GM19193 (cell line): ENCODE measurements around the gene RGS7.

ENCODE experiments used
- POLR2A ChIP-seq: IDR thresholded peaks from 4 replicates; pipeline ENCODE4 v1.6.1; 2011; ENCODE audit not compliant: insufficient read depth, insufficient read length; ENCODE audit errors: extremely low read depth

The RGS7 gene

GRCh38 chr1:241352401-241352800, 4.6 kb downstream of the RGS7 start:
- TF ChIP-seq POLR2A = no peak

GRCh38 chr1:241351841-241352240, 5.2 kb downstream of the RGS7 start:
- TF ChIP-seq POLR2A = no peak

- TF ChIP-seq POLR2A = no peak
Observed at GRCh38 chr1:241343956-241344355, 13.0 kb downstream of the RGS7 start.

- no peak for TF ChIP-seq POLR2A
Observed at GRCh38 chr1:241336335-241336734, 20.7 kb downstream of the RGS7 start.

- TF ChIP-seq POLR2A = no peak
Observed at GRCh38 chr1:241332987-241333386, 24.0 kb downstream of the RGS7 start.

- TF ChIP-seq POLR2A = no peak
Observed at GRCh38 chr1:241332037-241332409, 25.0 kb downstream of the RGS7 start.

GRCh38 chr1:241331328-241332036, 25.5 kb downstream of the RGS7 start:
- TF ChIP-seq POLR2A = no peak

GRCh38 chr1:241330619-241331327, 26.2 kb downstream of the RGS7 start:
- no peak for TF ChIP-seq POLR2A

GRCh38 chr1:241325456-241325855, 31.5 kb downstream of the RGS7 start:
- TF ChIP-seq POLR2A = no peak

GRCh38 chr1:241323514-241324195, 33.4 kb downstream of the RGS7 start:
- no peak for TF ChIP-seq POLR2A

- no peak for TF ChIP-seq POLR2A
Observed at GRCh38 chr1:241317676-241318075, 39.3 kb downstream of the RGS7 start.

GRCh38 chr1:241316372-241316771, 40.6 kb downstream of the RGS7 start:
- no peak for TF ChIP-seq POLR2A

- no peak for TF ChIP-seq POLR2A
Observed at GRCh38 chr1:241311056-241311746, 45.8 kb downstream of the RGS7 start.

GRCh38 chr1:241310451-241310850, 46.6 kb downstream of the RGS7 start:
- TF ChIP-seq POLR2A = no peak

GRCh38 chr1:241309651-241310050, 47.4 kb downstream of the RGS7 start:
- no peak for TF ChIP-seq POLR2A
